CD1c-positive myeloid dendritic cell (primary cell): ENCODE data around the gene OLFML1.
"Not testable (repeated sequence)": the region's sequence is repeated elsewhere in the genome, so short reads cannot be mapped to it uniquely, and the experiment has no call there.

Source experiments
- DNase-seq: peaks from one replicate; pipeline ENCODE4 v3.0.0-alpha.2; 2016; ENCODE audit errors: extremely low spot score

Gene OLFML1

GRCh38 chr11:7512525-7513233 lies 27.4 kb downstream of the OLFML1 start:
- peak; percentile 90 for DNase-seq

GRCh38 chr11:7513234-7514098 lies 28.2 kb downstream of the OLFML1 start, which contains the start of gene PPFIBP2:
PPFIBP2 (plus strand) TSS chr11:7513999; CDS start chr11:7549476, 35,477 bp downstream.
- DNase-seq: peak; percentile 87

GRCh38 chr11:7514099-7514591 lies 28.8 kb downstream of the OLFML1 start:
- peak; percentile 39 for DNase-seq

- no peak for DNase-seq
These were observed 30.2 kb downstream of the OLFML1 start for GRCh38 chr11:7515447-7515886.

- no peak for DNase-seq
These were observed 31.2 kb downstream of the OLFML1 start for GRCh38 chr11:7516475-7516874.

- not testable (repeated sequence) for DNase-seq
These were observed 32.4 kb downstream of the OLFML1 start for GRCh38 chr11:7517743-7518142.

- DNase-seq: no peak
These were observed 33.7 kb downstream of the OLFML1 start for GRCh38 chr11:7518811-7519562.

- DNase-seq: no peak
These were observed 35.0 kb downstream of the OLFML1 start for GRCh38 chr11:7520011-7520942.

- DNase-seq: peak; percentile 69
These were observed 35.7 kb downstream of the OLFML1 start for GRCh38 chr11:7520981-7521487.

GRCh38 chr11:7522121-7522520 lies 36.8 kb downstream of the OLFML1 start:
- peak; percentile 50 for DNase-seq

GRCh38 chr11:7522546-7522945 lies 37.2 kb downstream of the OLFML1 start:
- DNase-seq: no peak

- peak; percentile 86 for DNase-seq
These were observed 38.3 kb downstream of the OLFML1 start for GRCh38 chr11:7523416-7524210.

- peak; percentile 66 for DNase-seq
These were observed 39.3 kb downstream of the OLFML1 start for GRCh38 chr11:7524462-7525235.

- no peak for DNase-seq
These were observed 40.1 kb downstream of the OLFML1 start for GRCh38 chr11:7525424-7525823.

GRCh38 chr11:7527029-7527428 lies 41.7 kb downstream of the OLFML1 start:
- no peak for DNase-seq

- DNase-seq: no peak
These were observed 43.3 kb downstream of the OLFML1 start for GRCh38 chr11:7528514-7529049.

GRCh38 chr11:7530013-7530640 lies 44.8 kb downstream of the OLFML1 start:
- DNase-seq: no peak

GRCh38 chr11:7531011-7531410 lies 45.7 kb downstream of the OLFML1 start:
- DNase-seq: peak; percentile 80
